Loucy (cell line): ENCODE results near the gene GSDMA.

ENCODE experiments used
- EZH2phosphoT487 ChIP-seq: fragments of 200-600 bp; IDR thresholded peaks from 2 replicates; pipeline ENCODE4 v1.6.1; 2018; ENCODE audit warnings: antibody characterized with exemption, mild to moderate bottlenecking, moderate library complexity, borderline replicate concordance
- TF ChIP-seq, protein P1 (sequence below): fragments of 200-600 bp; sonication (generic); conservative IDR thresholded peaks from 2 replicates; pipeline ENCODE4 v1.5.1; 2014; ENCODE audit warnings: mild to moderate bottlenecking, antibody characterized with exemption, low read length

- TF ChIP-seq, protein P1, sequence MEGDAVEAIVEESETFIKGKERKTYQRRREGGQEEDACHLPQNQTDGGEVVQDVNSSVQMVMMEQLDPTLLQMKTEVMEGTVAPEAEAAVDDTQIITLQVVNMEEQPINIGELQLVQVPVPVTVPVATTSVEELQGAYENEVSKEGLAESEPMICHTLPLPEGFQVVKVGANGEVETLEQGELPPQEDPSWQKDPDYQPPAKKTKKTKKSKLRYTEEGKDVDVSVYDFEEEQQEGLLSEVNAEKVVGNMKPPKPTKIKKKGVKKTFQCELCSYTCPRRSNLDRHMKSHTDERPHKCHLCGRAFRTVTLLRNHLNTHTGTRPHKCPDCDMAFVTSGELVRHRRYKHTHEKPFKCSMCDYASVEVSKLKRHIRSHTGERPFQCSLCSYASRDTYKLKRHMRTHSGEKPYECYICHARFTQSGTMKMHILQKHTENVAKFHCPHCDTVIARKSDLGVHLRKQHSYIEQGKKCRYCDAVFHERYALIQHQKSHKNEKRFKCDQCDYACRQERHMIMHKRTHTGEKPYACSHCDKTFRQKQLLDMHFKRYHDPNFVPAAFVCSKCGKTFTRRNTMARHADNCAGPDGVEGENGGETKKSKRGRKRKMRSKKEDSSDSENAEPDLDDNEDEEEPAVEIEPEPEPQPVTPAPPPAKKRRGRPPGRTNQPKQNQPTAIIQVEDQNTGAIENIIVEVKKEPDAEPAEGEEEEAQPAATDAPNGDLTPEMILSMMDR, result no peak
- TF ChIP-seq EZH2phosphoT487, result no peak
These were observed 43.6 kb upstream of the GSDMA start for GRCh38 chr17:39919087-39919683.
